IPS DF 6.9 (cell line): ENCODE results near the gene MSS51.

ENCODE experiments used
- DNase-seq: peaks from one replicate; pipeline ENCODE4 v3.0.0-alpha.2; 2013; ENCODE audit warnings: low read depth, low spot score
- H3K27ac ChIP-seq: one replicate; pipeline ENCODE4 v1.5.1; 2013; ENCODE audit warnings: low read length, control low read depth
- H3K27me3 ChIP-seq: 2 replicates; pipeline ENCODE4 v1.6.1; 2013; ENCODE audit warnings: mild to moderate bottlenecking, low read length; ENCODE audit not compliant: control insufficient read depth, insufficient read depth
- H3K36me3 ChIP-seq: 2 replicates; pipeline ENCODE4 v1.6.1; 2013; ENCODE audit warnings: low read length; ENCODE audit not compliant: control insufficient read depth, insufficient read depth
- H3K4me1 ChIP-seq: 2 replicates; pipeline ENCODE4 v1.6.1; 2013; ENCODE audit warnings: low read length; ENCODE audit not compliant: control insufficient read depth, insufficient read depth
- H3K4me3 ChIP-seq: 2 replicates; pipeline ENCODE4 v1.5.1; 2013; ENCODE audit warnings: mild to moderate bottlenecking, low read length
- H3K9me3 ChIP-seq: 2 replicates; pipeline ENCODE4 v1.6.1; 2013; ENCODE audit warnings: low read length, inconsistent platforms; ENCODE audit not compliant: control insufficient read depth, insufficient read depth
- WGBS: extraction: QIAGEN DNeasy Blood & Tissue Kit; methylation state at CpG from one replicate; pipeline ENCODE4 v1.1.7; 2013; ENCODE audit warnings: mixed read lengths, missing lambda C conversion rate; ENCODE audit not compliant: insufficient read length, insufficient coverage; 5-methylcytosine and 5-hydroxymethylcytosine counted together

Gene MSS51

GRCh38 chr10:73416571-73416970 is 16.8 kb downstream of the MSS51 start:
- no peaks in the 10 kb centered on the region for H3K4me1 ChIP-seq
- WGBS: no CpG with 5 or more reads among the region's 3 CpGs

GRCh38 chr10:73414230-73414945 is 19.0 kb downstream of the MSS51 start:
- H3K36me3 ChIP-seq: no peaks in the 10 kb centered on the region
- no CpG with 5 or more reads among the region's 17 CpGs for WGBS
- no peaks in the 10 kb centered on the region for H3K27me3 ChIP-seq
- no peak for DNase-seq
- H3K9me3 ChIP-seq: no peaks in the 10 kb centered on the region
- H3K4me1 ChIP-seq: no peaks in the 10 kb centered on the region
- no peak overlapping the region for H3K27ac ChIP-seq
- H3K4me3 ChIP-seq: peak overlapping the region; percentile 96; the same call in 1 of the 2 replicates

More at GRCh38 chr10:73416571-73416970, 16.8 kb downstream of the MSS51 start:
- Histone ChIP-seq H3K27me3 (no peaks in the 10 kb centered on the region), H3K9me3 (no peaks in the 10 kb centered on the region), H3K27ac (no peak overlapping the region), H3K4me3 (no peak overlapping the region), H3K36me3 (no peaks in the 10 kb centered on the region)
- no peak for DNase-seq

- Histone ChIP-seq H3K9me3 (no peaks in the 10 kb centered on the region), H3K4me3 (peak within 1 kb of the TSS; percentile 96; the same call in 1 of the 2 replicates), H3K27me3 (no peaks in the 10 kb centered on the region), H3K36me3 (no peaks in the 10 kb centered on the region), H3K4me1 (no peaks in the 10 kb centered on the region), H3K27ac (no peak within 1 kb of the TSS)
- peak; percentile 63 for DNase-seq
- whole genome bisulfite sequencing: no CpG with 5 or more reads among the region's 62 CpGs
These were observed 19.7 kb downstream of the MSS51 start, which contains the start of gene ANXA7 for GRCh38 chr10:73413528-73414229. ANXA7 (minus strand) TSS chr10:73414058; CDS start chr10:73400856, 13,202 bp downstream.

- H3K36me3 ChIP-seq: no peaks in the 10 kb centered on the region
- H3K4me3 ChIP-seq: peak overlapping the region; percentile 96; the same call in 1 of the 2 replicates
- no peaks in the 10 kb centered on the region for H3K27me3 ChIP-seq
- no peak overlapping the region for H3K27ac ChIP-seq
- H3K9me3 ChIP-seq: no peaks in the 10 kb centered on the region
- WGBS: no CpG with 5 or more reads among the region's 9 CpGs
- no peak for DNase-seq
- H3K4me1 ChIP-seq: no peaks in the 10 kb centered on the region
These were observed 20.2 kb downstream of the MSS51 start for GRCh38 chr10:73413108-73413527.

GRCh38 chr10:73410897-73411296 is 22.5 kb downstream of the MSS51 start:
- H3K4me3 ChIP-seq: no peak overlapping the region
- DNase-seq: no peak
- WGBS: no CpG with 5 or more reads among the region's 1 CpG
- no peaks in the 10 kb centered on the region for H3K36me3 ChIP-seq
- no peaks in the 10 kb centered on the region for H3K4me1 ChIP-seq
- H3K27ac ChIP-seq: no peak overlapping the region
- no peaks in the 10 kb centered on the region for H3K27me3 ChIP-seq
- no peaks in the 10 kb centered on the region for H3K9me3 ChIP-seq

- no peak overlapping the region for H3K4me3 ChIP-seq
- no CpG with 5 or more reads among the region's 4 CpGs for WGBS
- no peaks in the 10 kb centered on the region for H3K4me1 ChIP-seq
- no peaks in the 10 kb centered on the region for H3K9me3 ChIP-seq
- H3K27ac ChIP-seq: no peak overlapping the region
- no peaks in the 10 kb centered on the region for H3K36me3 ChIP-seq
- DNase-seq: no peak
- no peaks in the 10 kb centered on the region for H3K27me3 ChIP-seq
These were observed 24.3 kb downstream of the MSS51 start for GRCh38 chr10:73408978-73409521.

- Histone ChIP-seq H3K27ac (no peak overlapping the region), H3K36me3 (no peaks in the 10 kb centered on the region), H3K4me1 (no peaks in the 10 kb centered on the region), H3K27me3 (no peaks in the 10 kb centered on the region), H3K4me3 (no peak overlapping the region), H3K9me3 (no peaks in the 10 kb centered on the region)
- WGBS: no CpG with 5 or more reads among the region's 5 CpGs
- DNase-seq: no peak
These were observed 25.3 kb downstream of the MSS51 start for GRCh38 chr10:73408061-73408460.

- H3K4me3 ChIP-seq: no peak overlapping the region
- DNase-seq: no peak
- H3K27ac ChIP-seq: no peak overlapping the region
- H3K9me3 ChIP-seq: no peaks in the 10 kb centered on the region
- no peaks in the 10 kb centered on the region for H3K27me3 ChIP-seq
- H3K36me3 ChIP-seq: no peaks in the 10 kb centered on the region
- WGBS: no CpG with 5 or more reads among the region's 1 CpG
- H3K4me1 ChIP-seq: no peaks in the 10 kb centered on the region
These were observed 25.9 kb downstream of the MSS51 start for GRCh38 chr10:73407495-73407894.

GRCh38 chr10:73406846-73407245 is 26.5 kb downstream of the MSS51 start:
- Histone ChIP-seq H3K4me1 (no peaks in the 10 kb centered on the region), H3K4me3 (no peak overlapping the region), H3K27ac (no peak overlapping the region), H3K27me3 (no peaks in the 10 kb centered on the region), H3K36me3 (no peaks in the 10 kb centered on the region), H3K9me3 (no peaks in the 10 kb centered on the region)
- DNase-seq: no peak
- WGBS: 100% methylated on average over 1 of the region's 5 CpGs

GRCh38 chr10:73405556-73405955 is 27.8 kb downstream of the MSS51 start:
- WGBS: no CpG with 5 or more reads among the region's 3 CpGs
- Histone ChIP-seq H3K4me3 (no peak overlapping the region), H3K36me3 (no peaks in the 10 kb centered on the region), H3K27ac (no peak overlapping the region), H3K9me3 (no peaks in the 10 kb centered on the region), H3K27me3 (no peaks in the 10 kb centered on the region), H3K4me1 (no peaks in the 10 kb centered on the region)
- no peak for DNase-seq
